GM18867 (cell line): ENCODE results near the gene FAM131B.
"Not testable (repeated sequence)": the region's sequence is repeated elsewhere in the genome, so short reads cannot be mapped to it uniquely, and the experiment has no call there.

Source experiments
- ATAC-seq: cut with Tn5 transposase; IDR thresholded peaks from one replicate; pipeline ENCODE4 v1.9.1; 2021; ENCODE audit warnings: mild to moderate bottlenecking, moderate library complexity; ENCODE audit not compliant: unreplicated experiment

The FAM131B gene

DNA sequence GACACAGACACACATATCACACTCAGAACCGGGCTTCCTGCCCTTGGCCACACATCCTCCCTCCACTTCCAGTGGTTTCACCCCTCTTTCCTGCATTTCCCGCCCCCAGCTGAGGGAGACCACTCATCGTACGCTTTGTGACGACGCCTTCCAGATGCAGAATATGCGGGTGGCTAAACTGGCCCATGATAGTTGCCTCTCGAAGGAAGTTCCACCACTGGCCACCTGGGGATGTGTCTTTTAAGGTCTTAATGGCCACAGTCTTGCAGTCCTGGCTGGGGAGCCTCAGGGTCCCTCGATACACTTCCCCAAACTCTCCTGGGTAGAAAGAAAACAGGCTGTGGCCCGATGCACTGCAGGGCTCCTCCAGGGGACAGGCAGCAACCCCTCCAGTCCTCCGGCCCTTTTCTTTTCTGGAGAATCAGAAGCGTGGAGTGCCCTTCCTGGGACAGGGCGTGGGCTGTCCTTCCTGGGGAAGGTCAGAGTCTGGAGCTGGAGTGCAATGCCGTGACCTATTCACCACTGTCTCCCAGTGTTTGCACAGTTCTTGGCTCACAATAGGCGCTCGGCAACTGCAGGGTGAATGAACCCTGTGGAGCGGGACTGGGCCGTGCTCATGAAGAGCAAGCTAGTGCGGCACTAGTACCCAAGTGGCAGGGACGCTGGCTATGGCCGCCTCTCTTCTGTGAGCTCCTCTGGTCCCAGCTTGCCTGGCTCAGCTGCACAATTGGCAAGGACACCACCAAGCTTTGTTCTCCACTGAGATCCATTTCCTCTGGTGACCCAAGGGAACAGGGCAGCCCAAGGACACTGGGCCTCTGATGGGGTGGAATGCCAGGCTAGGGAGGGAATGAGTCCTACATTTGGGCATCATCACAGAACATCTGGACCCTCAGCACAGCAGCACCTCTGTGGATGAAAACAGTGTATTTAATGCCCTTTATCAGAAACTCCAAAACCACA lies 33.0 kb upstream of the FAM131B start:
- ATAC-seq: no peak

DNA sequence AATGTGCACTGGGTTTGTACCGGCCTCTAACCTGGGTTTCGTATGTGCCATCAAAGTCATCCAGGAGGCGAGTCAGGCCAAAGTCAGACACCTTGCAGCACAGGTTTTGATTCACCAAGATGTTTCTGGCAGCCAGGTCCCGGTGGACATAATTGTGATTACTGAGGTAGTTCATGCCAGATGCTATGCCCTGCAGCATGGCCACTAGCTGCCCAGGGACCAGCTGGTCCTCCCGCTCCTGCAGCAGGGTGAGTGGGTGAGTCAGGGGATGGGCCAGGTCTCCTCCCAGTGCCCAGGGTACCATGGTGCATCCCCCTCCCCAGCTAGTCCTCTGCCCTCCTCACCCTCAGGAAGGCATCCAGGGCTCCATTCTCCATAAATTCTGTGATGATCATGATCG lies 32.3 kb upstream of the FAM131B start:
- no peak for ATAC-seq

DNA sequence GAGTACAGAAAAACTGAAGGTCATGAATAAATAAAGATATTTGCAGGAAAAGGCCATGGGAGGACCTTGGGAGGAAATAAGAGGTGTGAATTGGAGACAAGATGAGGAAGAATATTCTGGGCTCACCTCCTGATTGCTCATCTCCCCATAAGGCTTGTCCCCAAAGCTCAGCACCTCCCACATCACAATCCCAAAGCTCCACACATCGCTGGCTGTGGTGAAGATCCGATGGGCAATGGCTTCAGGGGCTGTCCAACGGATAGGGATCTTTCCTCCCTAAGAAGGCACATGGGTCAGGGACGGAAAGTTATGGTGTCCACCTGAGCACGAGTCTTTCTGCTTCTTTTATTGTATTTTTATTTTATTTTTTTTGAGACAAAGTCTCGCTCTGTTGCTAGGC lies 31.6 kb upstream of the FAM131B start:
- no peak for ATAC-seq

DNA sequence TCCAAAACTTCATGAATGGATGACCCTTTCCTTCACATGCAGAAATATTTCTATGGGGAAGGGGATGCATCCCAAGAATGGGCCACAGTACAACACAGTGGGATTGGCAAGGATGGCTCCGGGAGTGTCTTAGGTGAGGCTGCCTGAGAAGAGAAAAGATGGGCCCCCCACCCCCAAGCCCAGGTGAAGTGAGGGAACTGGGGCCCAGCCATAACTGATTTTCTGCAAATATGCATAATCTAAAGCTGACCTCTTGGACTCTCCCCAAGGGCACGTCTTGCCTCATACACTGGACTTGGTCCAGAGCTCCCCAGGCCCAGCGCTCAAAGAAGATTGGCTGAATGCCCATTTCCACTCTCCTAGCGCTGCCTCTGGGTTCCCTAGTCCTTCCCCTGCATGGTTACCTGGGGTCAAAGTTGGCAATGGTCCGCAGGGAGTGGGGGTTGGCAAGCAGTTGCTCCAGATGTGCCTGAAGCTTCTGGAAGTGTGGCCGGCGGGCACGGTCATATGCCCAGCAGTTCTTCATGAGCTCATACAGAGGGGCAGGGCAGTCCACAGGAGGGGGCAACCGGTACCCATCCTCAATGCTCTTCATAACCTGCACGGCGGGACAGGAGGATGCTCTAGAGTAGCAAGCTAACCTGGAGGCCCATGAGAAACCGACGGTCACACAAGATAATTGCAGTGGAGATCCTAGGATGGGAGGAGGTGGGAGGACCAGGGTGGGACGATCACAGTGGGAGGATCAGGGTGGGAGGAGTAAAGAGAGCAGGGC lies 30.9 kb upstream of the FAM131B start:
- ATAC-seq: no peak

DNA sequence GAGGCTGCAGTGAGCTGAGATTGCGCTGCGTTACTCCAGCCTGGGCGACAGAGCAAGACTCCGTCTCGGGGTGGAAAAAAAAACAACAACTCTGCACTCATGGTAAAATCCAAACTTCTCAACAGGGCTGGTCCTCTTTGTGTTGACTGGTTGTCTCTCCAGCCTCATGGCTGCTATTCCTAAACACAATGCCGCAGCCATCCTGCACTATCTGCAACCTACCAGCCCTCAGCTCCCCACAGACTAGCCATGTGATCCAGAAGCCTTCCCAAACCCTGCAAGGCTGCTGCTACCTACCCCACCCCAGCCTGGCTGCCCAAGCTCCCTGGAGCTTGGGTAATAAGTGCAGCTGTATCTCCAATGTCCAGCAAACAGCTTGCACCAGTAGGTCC lies 30.4 kb upstream of the FAM131B start:
- ATAC-seq: no peak

DNA sequence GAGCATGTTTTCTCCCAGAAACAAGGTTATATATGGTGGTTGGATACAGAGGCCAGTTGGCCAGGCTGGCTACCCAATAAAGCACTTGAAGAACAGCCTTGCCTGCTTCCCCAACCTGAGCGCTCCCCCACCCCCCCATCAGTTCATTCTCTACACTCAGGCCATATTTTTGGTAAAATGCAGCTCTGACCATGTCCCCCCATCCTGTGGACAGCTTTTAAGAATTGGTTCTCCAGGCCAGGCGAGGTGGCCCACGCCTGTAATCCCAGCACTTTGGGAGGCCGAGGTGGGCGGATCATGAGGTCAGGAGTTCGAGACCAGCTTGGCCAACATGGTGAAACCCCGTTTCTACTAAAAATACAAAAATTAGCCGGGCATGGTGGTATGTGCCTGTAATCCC lies 29.9 kb upstream of the FAM131B start:
- ATAC-seq: not testable (repeated sequence)

DNA sequence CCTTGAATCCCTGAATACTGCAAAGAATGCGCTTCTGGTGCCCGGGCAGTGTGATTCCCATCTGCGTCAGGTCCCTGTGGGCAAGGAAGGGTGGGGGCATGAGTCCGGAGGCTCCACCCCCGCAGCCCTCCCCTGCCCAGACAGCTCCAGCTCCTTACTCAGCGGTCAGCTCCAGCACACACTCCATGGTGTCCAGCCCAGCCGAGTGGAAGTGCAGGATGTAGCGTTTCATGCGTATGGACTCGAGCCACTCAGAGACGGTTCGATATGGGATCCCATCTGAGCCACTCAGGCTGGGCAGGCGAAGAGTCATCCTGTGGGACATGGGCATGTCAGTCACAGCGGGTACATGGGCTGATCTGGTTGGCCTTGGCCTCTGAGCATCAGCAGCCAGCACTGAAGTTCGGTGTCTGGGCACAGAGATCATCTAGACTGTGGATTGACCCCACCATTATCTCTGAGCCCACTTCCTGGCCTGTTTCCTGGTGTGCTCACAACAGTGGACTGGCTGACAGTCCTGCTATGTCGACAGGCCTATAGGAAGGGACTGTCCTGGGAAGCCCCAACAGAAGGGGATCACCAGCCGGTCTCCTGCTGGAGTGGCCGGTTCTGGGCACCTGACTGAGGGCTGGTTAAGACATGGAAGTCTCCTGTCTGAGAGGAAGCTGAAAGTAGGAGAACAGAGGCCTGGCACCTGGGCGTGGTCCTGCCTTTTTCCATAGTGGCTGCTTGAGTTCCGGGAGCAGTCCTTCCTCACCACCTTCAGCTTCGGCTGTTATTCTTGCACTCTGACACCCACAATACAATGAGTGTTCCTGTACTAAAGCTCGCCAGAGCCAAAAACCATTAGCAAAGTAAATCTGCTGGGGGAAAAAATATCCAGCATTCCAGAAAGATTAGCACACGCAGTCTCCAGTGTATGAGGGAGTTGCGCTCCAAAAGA lies 29.2 kb upstream of the FAM131B start:
- ATAC-seq: no peak

DNA sequence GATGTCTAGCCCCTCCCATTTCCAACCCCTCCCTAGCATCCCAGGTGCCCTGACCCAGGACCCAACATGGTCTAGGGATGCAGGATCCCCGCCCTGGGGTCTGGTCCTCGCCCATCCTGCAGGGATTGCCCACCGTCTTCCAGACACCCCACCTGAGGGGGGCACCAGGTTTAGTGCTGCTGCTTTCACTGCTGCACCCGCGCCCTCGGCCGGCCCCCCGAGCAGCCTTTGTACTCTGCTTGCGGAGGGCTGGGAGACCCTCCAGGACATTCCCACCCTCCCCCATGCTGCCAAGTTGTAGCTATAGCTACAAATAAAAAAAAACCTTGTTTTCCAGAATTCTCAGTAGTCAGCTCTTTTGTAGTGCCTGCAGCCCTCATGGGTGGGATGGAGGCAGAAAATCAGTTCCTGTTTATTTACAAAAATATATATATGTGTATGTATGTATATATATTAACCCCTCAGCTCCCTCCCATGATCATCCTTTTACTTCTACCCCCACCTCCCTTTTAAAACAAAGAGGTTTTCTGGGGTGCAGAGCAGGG lies 28.3 kb upstream of the FAM131B start:
- no peak for ATAC-seq

DNA sequence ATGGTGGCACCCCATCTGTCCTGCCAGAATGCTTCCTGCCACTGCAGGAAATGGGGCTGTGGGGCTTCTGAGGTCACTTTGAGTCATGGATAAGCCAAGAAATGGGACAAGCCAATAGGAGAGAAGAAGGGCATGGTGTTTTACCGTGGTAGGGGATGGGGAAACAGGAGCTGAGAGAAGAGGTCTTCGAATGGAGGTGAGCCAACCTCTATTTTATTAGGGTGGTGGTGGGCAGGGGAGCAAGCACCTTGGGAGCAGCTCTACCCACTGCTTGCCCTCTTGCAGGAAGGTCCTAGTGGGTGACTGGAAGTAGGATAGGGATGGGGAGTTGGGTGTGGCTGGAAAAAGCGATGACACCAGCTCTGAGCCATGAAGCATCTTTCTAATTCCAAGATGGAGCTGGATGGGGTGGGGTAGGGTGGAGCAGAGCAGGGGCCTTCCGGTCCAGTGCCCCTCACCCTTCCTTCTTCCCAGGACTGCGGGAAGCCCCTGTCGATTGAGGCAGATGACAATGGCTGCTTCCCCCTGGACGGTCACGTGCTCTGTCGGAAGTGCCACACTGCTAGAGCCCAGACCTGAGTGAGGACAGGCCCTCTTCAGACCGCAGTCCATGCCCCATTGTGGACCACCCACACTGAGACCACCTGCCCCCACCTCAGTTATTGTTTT lies 27.7 kb upstream of the FAM131B start:
- ATAC-seq: no peak

DNA sequence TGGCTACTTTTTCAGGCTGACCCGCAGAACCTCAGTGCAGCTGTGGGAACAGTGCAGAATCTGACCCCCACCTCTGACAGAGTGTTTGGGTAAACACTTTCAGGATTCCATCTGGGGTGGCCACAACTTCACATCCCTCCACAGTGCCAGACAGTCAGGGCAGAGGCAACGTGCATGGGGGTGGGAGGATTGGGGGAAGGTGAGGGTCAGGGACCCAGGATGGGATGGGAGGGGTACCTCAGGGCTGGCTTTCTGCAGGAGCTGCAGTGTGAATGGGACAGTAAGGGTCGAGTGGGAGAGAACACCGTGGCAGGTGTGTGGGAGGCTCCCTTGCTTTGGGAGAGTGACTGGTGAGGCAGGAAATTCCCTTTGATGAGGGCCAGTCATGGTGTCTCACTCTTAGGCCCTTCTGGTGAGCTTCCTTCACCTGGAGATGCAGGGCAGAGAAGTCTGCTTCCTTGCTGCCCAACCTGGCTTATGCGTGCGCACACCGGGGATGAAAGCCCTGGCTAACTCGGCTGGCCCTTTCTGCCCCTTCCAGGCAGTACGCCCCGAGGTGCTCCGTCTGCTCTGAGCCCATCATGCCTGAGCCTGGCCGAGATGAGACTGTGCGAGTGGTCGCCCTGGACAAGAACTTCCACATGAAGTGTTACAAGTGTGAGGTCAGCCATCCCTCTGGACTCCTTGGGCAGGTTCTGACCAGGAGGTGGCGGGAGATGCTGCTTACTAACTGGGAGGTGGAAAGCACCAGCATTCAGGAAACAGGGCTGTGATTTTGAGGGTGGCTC lies 27.0 kb upstream of the FAM131B start:
- ATAC-seq: no peak

DNA sequence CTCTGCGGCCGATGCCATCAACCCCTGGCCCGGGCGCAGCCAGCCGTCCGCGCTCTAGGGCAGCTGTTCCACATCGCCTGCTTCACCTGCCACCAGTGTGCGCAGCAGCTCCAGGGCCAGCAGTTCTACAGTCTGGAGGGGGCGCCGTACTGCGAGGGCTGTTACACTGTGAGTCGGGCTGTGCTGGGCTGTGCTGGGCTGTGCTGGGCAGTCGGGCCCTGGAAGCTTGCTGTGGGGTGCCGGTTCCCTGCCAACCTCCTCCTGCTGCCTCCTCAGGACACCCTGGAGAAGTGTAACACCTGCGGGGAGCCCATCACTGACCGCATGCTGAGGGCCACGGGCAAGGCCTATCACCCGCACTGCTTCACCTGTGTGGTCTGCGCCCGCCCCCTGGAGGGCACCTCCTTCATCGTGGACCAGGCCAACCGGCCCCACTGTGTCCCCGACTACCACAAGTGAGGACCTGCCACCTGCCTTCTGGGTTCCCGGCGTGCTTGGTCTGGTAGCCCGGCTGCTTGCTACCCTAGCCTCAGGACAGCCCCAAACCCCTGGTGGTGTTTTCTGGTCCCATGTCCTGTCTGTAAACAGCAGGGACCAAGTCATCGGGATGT lies 26.1 kb upstream of the FAM131B start:
- no peak for ATAC-seq

DNA sequence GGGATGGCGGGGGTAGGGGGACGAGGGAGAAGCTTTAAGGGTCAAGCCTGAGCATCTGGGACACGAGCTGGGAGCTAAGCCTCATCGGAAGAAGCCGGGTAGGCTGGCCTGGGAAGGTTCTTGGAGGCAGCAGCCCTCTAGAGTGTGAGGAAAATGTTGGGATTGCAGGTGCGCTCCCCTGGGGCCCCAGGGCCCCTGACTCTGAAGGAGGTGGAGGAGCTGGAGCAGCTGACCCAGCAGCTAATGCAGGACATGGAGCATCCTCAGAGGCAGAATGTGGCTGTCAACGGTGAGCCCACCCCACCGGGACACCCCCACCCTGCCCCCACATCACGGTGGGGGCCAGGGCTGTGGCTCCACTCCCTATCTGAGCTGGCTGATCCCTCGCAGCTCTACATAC lies 25.5 kb upstream of the FAM131B start:
- no peak for ATAC-seq

DNA sequence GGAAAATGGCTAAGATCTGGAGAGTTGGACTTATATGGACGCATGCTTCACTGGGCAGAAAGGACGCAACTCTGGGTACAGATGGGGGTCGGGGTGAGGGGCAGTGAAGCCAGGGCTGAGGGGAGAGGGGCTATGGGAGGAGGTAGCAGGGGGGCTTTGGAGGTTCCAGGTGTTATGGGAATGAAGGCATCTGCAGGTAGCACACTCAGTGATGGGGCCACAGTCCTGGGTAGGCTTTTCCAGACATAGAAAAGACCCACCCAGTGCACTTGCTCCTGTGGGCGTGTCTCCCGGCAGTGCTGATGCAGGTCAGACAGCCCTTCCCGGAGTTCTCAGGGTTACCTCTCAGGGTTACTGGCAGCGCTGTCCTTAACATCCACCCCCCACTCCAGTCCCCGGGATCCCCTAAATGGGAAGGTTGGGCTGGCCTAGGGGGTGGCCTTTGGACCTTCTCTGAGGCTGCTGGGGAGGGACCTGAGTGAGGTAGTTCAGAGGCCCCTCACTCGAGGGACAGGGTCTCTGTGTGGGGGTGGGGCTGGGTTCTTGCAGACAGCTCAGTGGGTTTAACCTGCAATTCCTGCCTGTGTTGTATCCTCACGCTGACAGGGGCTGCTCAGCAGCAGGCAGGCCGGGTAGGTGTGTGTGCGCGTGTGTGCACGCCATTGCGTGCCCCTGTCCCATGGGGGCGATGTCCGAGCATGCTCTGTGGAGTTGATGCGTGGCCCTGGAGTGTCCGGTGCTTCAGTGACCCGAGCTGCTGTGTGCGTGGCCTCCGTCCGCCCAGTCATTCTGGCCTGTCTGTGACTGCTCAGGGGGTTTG lies 24.9 kb upstream of the FAM131B start:
- ATAC-seq: no peak

DNA sequence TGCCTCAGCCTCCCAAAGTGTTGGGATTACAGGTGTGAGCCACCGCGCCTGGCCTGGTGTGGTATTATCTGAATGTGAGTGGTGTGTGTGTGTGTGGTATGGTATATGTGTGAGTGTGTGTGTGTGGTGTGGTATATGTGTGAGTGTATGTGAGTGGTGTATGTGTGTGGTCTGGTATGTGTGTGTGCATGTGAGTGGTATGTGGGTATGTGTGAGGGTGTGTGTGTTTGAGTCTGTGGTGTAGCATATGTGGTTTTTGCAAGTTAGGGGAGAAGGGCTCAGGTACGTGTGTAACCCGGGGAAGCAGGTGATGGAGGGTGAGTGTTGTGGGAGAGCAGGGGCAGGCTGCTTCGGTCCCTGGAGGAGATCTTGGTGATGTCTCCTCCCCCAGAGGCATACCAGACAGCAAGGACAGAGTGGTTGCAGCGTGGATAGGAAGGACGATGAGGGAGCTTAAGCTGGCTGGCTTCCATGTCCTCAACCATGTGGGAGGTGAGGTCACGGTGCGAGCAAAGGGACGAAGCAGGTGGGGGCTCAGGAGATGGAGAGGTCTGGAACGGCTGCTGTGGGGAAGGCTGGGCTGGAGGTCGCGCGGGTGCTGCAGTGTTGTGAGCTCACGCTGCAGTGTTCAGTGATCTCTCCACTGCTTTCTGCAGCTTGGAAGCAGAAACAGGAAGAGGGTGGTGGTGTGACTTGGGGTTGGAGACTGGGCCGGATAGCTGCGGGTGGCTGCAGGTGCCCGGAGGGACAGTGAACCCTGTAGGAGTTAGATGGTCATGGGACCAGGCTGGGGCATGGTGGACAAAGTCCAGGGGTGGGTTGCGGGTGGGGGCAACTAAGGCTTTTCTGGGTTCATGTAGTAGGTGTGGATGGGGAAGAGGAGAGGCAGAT lies 23.6 kb upstream of the FAM131B start:
- ATAC-seq: no peak

DNA sequence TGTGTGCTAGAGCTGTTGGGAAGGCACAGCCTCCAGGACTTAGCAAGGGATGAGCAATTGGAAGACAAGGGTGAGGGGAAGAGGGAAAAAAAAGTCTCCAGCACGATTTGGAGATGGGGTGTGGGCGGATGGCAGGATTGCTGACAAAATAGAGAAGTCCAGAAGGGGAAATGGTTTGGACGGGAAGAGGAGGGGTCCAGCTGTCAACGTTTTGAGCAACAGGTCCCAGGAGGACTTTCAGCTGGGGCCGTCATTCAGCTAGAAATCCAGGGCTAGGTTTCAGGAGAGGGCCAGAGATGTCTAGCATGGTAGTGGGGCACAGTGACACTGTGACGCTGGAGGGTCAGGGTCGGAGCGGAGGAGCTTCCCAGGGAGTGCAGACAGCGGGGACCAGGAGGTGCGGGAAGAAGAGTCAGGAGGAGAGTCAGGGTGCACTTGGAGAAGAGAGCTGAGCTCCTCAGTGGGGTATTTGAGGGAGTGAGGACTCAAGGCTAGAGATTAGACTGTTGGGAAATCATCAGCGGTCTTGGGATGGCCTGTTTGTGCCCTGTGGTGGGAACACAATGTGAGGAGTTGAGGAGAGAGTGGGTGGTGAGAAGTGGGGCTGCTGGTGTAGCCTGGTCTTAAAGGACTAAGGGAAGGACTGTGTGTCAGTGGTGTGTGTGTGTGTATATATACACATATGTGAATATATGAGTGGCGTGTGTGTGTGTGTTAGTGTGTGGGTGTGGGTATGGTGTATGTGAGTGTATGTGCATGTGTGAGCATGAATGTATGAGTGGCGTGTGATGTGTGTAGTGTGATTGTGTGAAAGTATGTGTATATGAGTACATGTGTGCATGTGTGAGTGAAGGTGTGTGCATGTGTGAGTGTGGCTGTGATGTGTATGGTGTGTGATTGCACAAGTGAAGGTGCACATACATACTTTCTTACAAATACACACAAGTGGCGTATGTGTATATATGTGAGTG lies 22.4 kb upstream of the FAM131B start:
- ATAC-seq: no peak

DNA sequence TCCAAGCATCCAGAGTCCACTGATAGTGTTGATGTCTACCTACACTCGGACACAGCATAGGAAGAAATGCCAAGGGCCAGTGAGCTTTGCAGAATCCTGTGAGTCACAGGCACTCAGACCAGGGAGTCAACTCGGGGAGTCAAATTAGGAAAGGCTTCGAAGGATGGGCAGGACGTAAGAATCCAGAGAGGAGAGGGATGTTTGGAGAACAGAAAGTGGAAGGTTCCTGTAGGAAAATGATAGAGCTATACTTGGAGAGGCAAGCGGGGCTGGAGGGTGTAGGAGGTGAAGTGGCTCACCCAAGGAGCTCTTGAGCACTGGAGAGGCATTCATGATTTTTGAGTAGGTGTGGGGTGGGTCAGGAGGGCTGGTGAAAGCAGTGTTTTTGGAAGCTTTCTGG lies 21.6 kb upstream of the FAM131B start:
- no peak for ATAC-seq
